GM18858 (cell line): Measurements from ENCODE around the gene PPP6C.
"Not testable (repeated sequence)": the region's sequence is repeated elsewhere in the genome, so short reads cannot be mapped to it uniquely, and the experiment has no call there.

Experiments used
- ATAC-seq: cut with Tn5 transposase; IDR thresholded peaks from one replicate; pipeline ENCODE4 v1.9.1; 2021; ENCODE audit not compliant: unreplicated experiment

Gene PPP6C

GRCh38 chr9:125183054-125183453 is 6.5 kb downstream of the PPP6C start:
- ATAC-seq, result no peak

DNA sequence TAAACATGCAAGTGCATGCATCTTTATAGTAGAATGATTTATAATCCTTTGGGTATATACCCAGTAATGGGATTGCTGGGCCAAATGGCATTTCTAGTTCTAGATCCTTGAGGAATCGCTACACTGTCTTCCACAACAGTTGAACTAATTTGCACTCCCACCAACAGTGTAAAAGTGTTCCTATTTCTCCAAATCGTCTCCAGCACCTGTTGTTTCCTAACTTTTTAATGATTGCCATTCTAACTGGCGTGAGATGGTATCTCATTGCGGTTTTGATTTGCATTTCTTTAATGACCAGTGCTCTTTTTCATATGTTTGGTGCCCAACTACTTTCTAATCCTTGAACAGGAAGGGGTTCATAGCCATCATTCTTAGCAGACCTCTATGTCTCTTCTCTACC is 7.8 kb downstream of the PPP6C start:
- ATAC-seq, result not testable (repeated sequence)

DNA sequence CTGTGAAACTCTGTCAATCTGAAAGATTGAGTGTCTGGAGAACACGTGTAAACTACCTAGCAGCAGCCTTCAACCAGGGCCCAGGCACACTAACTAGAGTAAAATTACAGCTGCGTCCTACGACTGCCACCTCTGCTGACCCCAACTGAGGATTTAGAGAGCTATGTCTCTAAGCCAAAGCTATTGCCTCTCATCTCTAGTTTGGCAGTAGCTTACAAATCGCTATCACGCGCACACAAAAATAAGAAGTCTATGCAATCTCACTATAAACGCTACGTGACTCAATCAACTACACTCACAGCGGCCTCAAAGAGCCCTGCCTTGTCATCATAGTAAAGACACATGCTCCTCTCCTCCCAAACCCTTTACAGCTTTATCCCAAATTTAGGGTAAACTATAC is 8.7 kb downstream of the PPP6C start:
- ATAC-seq, result no peak

- not testable (repeated sequence) for ATAC-seq
Measured at GRCh38 chr9:125179776-125180175, 9.8 kb downstream of the PPP6C start.

GRCh38 chr9:125177888-125178287 is 11.7 kb downstream of the PPP6C start:
- no peak for ATAC-seq

DNA sequence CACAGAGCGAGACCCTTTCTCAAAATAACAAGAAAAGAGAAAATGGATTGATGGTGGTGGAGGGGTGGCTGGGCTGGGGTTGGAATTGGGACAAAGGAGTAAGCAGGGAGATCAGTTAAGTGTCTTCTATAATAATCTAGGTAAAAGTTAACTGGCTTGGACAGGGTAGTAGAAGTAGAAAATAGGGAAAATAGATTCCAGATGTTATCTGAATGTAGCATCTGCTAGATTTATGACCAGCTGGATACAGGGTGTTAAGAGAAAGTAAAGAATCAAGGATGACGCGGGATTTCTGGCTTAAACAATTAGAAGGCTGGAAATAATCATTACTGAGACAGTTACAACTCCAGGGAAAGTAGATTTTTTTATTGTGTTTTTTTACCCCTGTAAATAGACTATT is 13.0 kb downstream of the PPP6C start:
- ATAC-seq, result no peak

DNA sequence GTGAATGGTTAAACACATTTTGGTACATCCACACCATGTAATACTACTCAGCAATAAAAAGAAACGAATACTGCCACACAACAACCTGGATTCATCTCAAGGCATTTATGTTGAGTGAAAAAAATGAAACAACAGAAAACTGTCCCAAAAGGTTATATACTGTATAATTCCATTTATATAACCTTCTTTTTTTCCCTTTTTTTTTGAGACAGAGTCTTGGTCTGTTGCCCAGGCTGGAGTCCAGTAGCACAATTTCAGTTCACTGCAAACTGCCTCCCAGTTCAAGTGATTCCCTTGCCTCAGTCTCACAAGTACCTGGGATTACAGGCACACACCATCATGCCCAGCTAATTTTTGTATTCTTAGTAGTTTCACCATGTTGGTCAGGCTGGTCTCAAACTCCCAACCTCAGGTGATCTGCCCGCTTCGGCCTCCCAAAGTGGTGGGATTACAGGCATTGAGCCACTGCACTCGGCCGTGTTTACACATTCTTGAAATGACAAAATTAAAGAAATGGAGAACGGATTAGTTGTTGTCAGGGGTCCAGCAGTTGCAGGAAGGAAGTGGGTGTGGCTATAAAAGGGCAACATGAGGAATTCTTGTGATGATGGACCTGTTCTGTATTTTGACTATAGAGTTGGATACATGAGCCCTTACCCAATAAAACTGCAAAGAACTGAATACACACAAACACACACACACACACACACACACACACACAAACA is 17.4 kb downstream of the PPP6C start:
- ATAC-seq, result no peak

- no peak for ATAC-seq
Measured at GRCh38 chr9:125169895-125170294, 19.7 kb downstream of the PPP6C start.

GRCh38 chr9:125166762-125167161 is 22.8 kb downstream of the PPP6C start:
- ATAC-seq, result no peak

GRCh38 chr9:125162891-125163290 is 26.7 kb downstream of the PPP6C start:
- not testable (repeated sequence) for ATAC-seq

GRCh38 chr9:125161284-125161918 is 28.2 kb downstream of the PPP6C start:
- no peak for ATAC-seq

GRCh38 chr9:125160750-125161149 is 28.9 kb downstream of the PPP6C start:
- ATAC-seq, result no peak

- ATAC-seq, result no peak
Measured at GRCh38 chr9:125156551-125156950, 33.1 kb downstream of the PPP6C start.

GRCh38 chr9:125153712-125154367 is 35.8 kb downstream of the PPP6C start:
- no peak for ATAC-seq

DNA sequence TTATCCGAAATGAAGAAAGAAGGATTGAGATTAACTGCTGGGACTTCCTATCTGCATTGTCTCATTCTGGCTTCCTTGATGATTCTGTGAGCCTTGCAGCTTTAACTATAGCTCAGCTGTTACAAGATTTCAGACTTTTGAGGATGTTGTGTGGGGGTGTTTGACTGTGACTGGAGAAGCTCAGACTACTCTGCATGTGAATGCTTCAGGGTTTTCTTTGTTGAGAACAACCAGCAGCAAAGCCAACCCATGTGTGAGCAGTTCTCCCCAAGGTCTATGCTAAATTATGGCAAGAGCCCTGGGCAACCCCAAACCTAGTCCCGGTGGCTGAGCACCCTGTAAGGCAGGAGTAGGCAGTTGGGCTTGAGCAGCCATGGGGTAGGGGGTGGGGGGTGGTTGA is 37.9 kb downstream of the PPP6C start:
- no peak for ATAC-seq

- ATAC-seq, result no peak
Measured at GRCh38 chr9:125150349-125151245, 39.0 kb downstream of the PPP6C start.

GRCh38 chr9:125147401-125147951 is 42.1 kb downstream of the PPP6C start:
- no peak for ATAC-seq

GRCh38 chr9:125146247-125146646 is 43.4 kb downstream of the PPP6C start:
- ATAC-seq, result no peak

- ATAC-seq, result no peak
Measured at GRCh38 chr9:125145425-125145824, 44.2 kb downstream of the PPP6C start.

DNA sequence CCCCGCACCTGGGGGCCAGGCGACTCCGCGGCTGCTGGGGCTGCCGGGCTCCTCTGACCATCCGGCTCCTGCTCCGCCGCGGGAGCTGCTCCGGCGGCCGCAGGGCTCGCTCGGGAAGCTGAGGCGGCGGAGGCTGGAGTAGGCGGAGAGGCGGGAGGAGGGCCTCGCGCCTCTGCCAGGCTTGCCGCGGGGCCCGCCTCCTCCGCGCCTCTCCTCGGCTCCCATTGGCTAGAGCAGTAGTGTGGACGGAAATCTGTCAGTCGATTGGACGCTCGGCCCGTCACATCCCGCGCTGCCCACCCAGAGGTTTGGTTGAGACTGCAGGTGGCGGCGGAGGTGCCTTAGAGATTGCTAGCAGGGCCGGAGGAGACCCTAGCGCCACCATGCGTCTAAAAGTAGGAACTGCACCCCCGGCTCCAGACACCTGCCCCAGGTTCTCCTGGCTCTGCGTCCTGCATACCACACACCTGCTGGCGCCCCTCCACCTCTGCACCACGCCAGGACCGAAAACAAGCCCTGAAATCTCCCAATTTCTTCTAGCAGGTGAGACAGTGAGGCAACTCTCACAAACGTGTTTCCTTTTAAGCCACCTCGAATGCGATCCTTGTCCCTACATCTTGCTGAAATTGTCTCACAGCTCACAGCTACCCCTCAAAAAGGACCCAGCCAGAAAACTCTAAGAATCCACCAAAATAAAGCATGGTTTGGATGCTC is 46.1 kb downstream of the PPP6C start, which contains the start of gene SCAI:
Gene SCAI (minus strand): TSS at position 152 of the 714 bp plus-strand sequence. CDS start 91 bp downstream, at position 61.
- ATAC-seq, result peak; percentile 86
